Ishikawa (cell line): ENCODE results near the gene MRPS34.

Experiments used
- CEBPB ChIP-seq: IDR thresholded peaks from 2 replicates; pipeline ENCODE4 v1.6.1; 2012
- CREB1 ChIP-seq: IDR thresholded peaks from 2 replicates; pipeline ENCODE4 v1.6.1; 2012; ENCODE audit warnings: low read depth
- EGR1 ChIP-seq: IDR thresholded peaks from 2 replicates; pipeline ENCODE4 v1.6.1; 2012
- EP300 ChIP-seq: IDR thresholded peaks from 2 replicates; pipeline ENCODE4 v1.6.1; 2012; ENCODE audit warnings: borderline replicate concordance
- FOXM1 ChIP-seq: IDR thresholded peaks from 2 replicates; pipeline ENCODE4 v1.6.1; 2012; ENCODE audit warnings: low read depth, borderline replicate concordance
- NFIC ChIP-seq: IDR thresholded peaks from 2 replicates; pipeline ENCODE4 v1.6.1; 2012
- RAD21 ChIP-seq: IDR thresholded peaks from 2 replicates; pipeline ENCODE4 v1.6.1; 2012; ENCODE audit warnings: low read depth
- TAF1 ChIP-seq: IDR thresholded peaks from 2 replicates; pipeline ENCODE4 v1.6.1; 2012; ENCODE audit warnings: low read depth, mild to moderate bottlenecking
- TCF12 ChIP-seq: IDR thresholded peaks from 2 replicates; pipeline ENCODE4 v1.6.1; 2012; ENCODE audit warnings: low read depth
- TEAD4 ChIP-seq: IDR thresholded peaks from 2 replicates; pipeline ENCODE4 v1.6.1; 2012
- YY1 ChIP-seq: IDR thresholded peaks from 2 replicates; pipeline ENCODE4 v1.6.1; 2012; ENCODE audit warnings: low read depth
- ZBTB7A ChIP-seq: IDR thresholded peaks from 2 replicates; pipeline ENCODE4 v1.6.1; 2012; ENCODE audit warnings: low read depth
- TF ChIP-seq, protein P1 (sequence below): IDR thresholded peaks from 2 replicates; pipeline ENCODE4 v1.6.1; 2012; ENCODE audit warnings: low read depth, mild to moderate bottlenecking
- TF ChIP-seq, protein P2 (sequence below): IDR thresholded peaks from 2 replicates; pipeline ENCODE4 v1.6.1; 2012
- TF ChIP-seq, protein P3 (sequence below): IDR thresholded peaks from 2 replicates; pipeline ENCODE4 v1.6.1; 2012

The MRPS34 gene

DNA sequence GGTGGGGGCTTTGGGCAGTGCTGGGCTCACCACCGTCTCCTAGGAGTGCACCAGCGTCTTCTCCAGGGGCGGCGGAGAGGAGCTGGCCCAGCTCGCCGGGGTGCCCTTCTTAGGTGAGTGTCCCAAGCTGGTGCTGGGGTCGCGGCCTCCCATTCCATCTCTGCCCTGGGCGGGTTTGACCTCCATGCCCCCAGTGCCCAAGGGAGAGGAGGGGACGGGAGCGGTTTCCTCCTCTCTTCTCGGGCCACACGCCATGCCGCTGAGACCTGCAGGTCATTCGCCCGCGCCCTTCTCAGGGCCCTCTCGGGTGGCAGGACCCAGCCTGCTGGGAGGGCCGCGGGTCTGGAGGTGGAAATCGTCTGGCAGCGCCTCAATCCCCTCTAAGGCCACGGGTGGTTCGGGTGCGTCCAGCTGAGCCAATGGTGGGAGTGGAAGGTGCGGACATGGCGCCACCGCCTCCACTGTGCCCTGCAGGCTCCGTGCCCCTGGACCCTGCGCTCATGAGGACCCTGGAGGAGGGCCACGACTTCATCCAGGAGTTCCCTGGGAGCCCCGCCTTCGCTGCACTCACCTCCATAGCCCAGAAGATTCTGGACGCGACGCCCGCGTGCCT is 15.3 kb upstream of the MRPS34 start:
- no peak for TF ChIP-seq EGR1
- no peak for TF ChIP-seq EP300
- no peak for TF ChIP-seq ZBTB7A
- TF ChIP-seq NFIC = no peak

DNA sequence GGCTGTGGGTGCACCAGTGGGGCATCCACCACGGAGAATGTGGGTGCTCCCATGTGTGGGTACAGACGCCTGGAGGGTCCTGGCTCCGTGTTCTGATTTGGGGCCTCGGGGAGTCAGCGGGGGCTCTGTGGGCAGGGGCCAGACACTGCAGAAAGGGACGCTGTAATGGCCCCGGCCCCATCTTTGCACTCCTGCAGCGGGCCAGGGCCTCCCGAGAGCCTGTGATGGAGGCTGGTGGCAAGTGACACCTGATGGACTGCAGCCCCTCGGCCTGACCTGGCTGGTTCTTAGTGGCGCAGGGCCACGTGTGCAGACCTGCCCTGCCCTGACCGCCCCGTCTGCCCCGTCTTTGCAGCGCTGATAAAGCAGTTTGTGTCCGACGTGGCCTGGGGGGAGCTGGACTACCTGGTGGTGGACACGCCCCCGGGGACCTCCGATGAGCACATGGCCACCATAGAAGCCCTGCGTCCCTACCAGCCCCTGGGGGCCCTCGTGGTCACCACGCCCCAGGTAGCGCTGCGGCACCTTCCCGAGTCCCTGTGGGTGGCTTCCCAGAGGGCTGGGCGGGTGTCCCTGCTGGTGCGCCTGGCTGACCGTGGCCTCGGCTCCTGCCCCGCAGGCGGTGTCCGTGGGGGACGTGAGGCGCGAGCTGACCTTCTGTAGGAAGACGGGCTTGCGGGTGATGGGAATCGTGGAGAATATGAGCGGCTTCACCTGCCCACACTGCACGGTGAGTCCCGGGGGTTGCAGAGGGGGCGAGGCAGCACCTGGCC is 14.6 kb upstream of the MRPS34 start:
- TF ChIP-seq, protein P1, sequence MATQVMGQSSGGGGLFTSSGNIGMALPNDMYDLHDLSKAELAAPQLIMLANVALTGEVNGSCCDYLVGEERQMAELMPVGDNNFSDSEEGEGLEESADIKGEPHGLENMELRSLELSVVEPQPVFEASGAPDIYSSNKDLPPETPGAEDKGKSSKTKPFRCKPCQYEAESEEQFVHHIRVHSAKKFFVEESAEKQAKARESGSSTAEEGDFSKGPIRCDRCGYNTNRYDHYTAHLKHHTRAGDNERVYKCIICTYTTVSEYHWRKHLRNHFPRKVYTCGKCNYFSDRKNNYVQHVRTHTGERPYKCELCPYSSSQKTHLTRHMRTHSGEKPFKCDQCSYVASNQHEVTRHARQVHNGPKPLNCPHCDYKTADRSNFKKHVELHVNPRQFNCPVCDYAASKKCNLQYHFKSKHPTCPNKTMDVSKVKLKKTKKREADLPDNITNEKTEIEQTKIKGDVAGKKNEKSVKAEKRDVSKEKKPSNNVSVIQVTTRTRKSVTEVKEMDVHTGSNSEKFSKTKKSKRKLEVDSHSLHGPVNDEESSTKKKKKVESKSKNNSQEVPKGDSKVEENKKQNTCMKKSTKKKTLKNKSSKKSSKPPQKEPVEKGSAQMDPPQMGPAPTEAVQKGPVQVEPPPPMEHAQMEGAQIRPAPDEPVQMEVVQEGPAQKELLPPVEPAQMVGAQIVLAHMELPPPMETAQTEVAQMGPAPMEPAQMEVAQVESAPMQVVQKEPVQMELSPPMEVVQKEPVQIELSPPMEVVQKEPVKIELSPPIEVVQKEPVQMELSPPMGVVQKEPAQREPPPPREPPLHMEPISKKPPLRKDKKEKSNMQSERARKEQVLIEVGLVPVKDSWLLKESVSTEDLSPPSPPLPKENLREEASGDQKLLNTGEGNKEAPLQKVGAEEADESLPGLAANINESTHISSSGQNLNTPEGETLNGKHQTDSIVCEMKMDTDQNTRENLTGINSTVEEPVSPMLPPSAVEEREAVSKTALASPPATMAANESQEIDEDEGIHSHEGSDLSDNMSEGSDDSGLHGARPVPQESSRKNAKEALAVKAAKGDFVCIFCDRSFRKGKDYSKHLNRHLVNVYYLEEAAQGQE = no peak
- TF ChIP-seq NFIC (no peak), FOXM1 (no peak), CEBPB (no peak), YY1 (no peak), EP300 (no peak), TEAD4 (no peak), ZBTB7A (no peak), TAF1 (no peak), CREB1 (no peak), TCF12 (no peak), EGR1 (no peak), RAD21 (no peak)
- TF ChIP-seq, protein P2, sequence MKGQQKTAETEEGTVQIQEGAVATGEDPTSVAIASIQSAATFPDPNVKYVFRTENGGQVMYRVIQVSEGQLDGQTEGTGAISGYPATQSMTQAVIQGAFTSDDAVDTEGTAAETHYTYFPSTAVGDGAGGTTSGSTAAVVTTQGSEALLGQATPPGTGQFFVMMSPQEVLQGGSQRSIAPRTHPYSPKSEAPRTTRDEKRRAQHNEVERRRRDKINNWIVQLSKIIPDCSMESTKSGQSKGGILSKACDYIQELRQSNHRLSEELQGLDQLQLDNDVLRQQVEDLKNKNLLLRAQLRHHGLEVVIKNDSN = no peak
- TF ChIP-seq, protein P3, sequence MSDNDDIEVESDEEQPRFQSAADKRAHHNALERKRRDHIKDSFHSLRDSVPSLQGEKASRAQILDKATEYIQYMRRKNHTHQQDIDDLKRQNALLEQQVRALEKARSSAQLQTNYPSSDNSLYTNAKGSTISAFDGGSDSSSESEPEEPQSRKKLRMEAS = no peak

DNA sequence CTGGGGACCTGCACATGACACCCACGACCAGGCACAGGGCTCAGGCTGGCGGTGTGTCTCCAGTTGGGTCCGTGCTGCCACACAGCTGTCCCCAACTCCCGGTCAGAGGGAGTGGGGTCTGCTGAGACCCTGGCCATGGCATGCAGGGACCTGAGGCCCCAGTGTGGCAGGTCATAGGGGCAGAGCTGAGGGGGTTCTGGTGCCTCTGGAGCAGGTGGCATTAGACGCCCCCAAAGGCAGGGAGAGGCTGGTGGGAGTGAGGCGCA is 14.1 kb upstream of the MRPS34 start:
- no peak for TF ChIP-seq CREB1
- no peak for TF ChIP-seq EP300
- TF ChIP-seq ZBTB7A = no peak
- TF ChIP-seq CEBPB = no peak
- TF ChIP-seq, protein P1 = no peak
- TF ChIP-seq, protein P3 = no peak
- no peak for TF ChIP-seq TEAD4
- TF ChIP-seq TAF1 = no peak
- no peak for TF ChIP-seq EGR1
- TF ChIP-seq YY1 = no peak
- TF ChIP-seq RAD21 = no peak
- TF ChIP-seq TCF12 = no peak
- TF ChIP-seq, protein P2 = no peak
- no peak for TF ChIP-seq NFIC
- TF ChIP-seq FOXM1 = no peak

DNA sequence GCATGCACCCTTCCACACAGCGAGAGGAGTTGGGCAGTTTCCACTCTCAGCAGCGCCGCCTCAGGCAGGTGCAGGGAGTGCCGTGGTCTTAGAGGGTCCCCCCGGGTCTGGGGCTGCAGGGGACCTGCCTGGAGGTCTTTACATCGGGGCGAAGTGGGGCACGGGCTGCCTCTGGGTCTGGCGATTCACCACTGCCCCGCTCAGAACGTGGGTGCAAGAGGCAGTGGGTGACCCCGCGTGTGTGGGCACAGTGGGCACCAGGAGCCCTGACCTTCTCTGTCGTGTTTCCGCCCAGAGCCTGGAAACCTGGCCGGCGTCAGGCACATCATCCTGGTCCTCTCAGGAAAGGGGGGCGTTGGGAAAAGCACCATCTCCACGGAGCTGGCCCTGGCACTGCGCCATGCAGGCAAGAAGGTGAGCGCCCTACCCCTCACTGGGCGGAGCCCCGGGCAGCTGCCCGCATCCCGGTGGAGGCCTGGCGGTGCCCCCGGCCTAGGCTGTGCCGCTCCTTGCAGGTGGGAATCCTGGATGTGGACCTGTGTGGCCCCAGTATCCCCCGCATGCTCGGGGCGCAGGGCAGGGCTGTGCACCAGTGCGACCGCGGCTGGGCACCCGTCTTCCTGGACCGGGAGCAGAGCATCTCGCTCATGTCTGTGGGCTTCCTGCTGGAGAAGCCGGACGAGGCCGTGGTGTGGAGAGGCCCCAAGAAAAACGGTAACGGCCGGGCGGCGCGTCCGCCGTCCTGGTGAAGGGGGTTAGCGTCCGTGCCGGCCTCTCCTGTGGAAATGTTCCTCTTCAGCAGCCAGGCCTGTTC is 13.5 kb upstream of the MRPS34 start:
- TF ChIP-seq, protein P2 = no peak
- no peak for TF ChIP-seq TAF1
- no peak for TF ChIP-seq YY1
- TF ChIP-seq, protein P3 = no peak
- no peak for TF ChIP-seq ZBTB7A
- no peak for TF ChIP-seq EP300
- no peak for TF ChIP-seq TCF12
- TF ChIP-seq CEBPB = no peak
- TF ChIP-seq CREB1 = no peak
- TF ChIP-seq FOXM1 = no peak
- TF ChIP-seq, protein P1 = no peak
- no peak for TF ChIP-seq NFIC
- TF ChIP-seq EGR1 = no peak
- no peak for TF ChIP-seq TEAD4
- TF ChIP-seq RAD21 = no peak
